ENCODE results near the gene ZSCAN5A. TPM values are rescaled to one million over a fixed set of nuclear protein-coding genes. Genes with fewer than 3 reads are reported as not detected.
A peak's percentile ranks its signal among the peaks of the same experiment; 100 is the strongest.
"Not testable (repeated sequence)": the region's sequence is repeated elsewhere in the genome, so short reads cannot be mapped to it uniquely, and the experiment has no call there.

Gene ZSCAN5A
- 21.3 TPM for polyA plus RNA-seq (ENCODE audit: insufficient read length)
- long read RNA-seq, donor 1, partial matches to known transcripts, result 0 of 2 reads
- long read RNA-seq, donor 1, other reads (novel, unspliced or antisense), result 0 of 2 reads
- long read RNA-seq, donor 2, partial matches to known transcripts, result 0 of 16 reads
- long read RNA-seq, donor 2, other reads (novel, unspliced or antisense), result 13 of 16 reads
- long read RNA-seq, donor 3, result 0 reads
- long read RNA-seq, donor 4, result 0 reads
- long read RNA-seq, donor 5, partial matches to known transcripts, result 0 of 1 reads
- long read RNA-seq, donor 5, other reads (novel, unspliced or antisense), result 0 of 1 reads
- long read RNA-seq, donor 6, result 0 reads
- long read RNA-seq, donor 7, partial matches to known transcripts, result 0 of 2 reads
- long read RNA-seq, donor 7, other reads (novel, unspliced or antisense), result 0 of 2 reads
- long read RNA-seq, donor 8, result 0 reads

- DNase-seq, result peak; percentile 97
Measured at GRCh38 chr19:56314381-56315076, at the start of gene ZSCAN5A. ZSCAN5A (minus strand) TSS chr19:56314839; CDS start chr19:56225046, 89,793 bp downstream.

- no peak for DNase-seq
Measured at GRCh38 chr19:56360841-56361240, 46.2 kb upstream of the ZSCAN5A start.

GRCh38 chr19:56356944-56357343 lies 42.3 kb upstream of the ZSCAN5A start:
- no peak for DNase-seq

GRCh38 chr19:56355517-56355916 lies 40.9 kb upstream of the ZSCAN5A start:
- no peak for DNase-seq

- no peak for DNase-seq
Measured at GRCh38 chr19:56351208-56351607, 36.6 kb upstream of the ZSCAN5A start.

GRCh38 chr19:56350416-56351045 lies 35.9 kb upstream of the ZSCAN5A start:
- DNase-seq, result peak; percentile 65

- DNase-seq, result no peak
Measured at GRCh38 chr19:56348289-56348877, 33.7 kb upstream of the ZSCAN5A start.

GRCh38 chr19:56347163-56347778 lies 32.6 kb upstream of the ZSCAN5A start:
- DNase-seq, result no peak

GRCh38 chr19:56341948-56342347 lies 27.3 kb upstream of the ZSCAN5A start:
- no peak for DNase-seq

- DNase-seq, result not testable (repeated sequence)
Measured at GRCh38 chr19:56339031-56339430, 24.4 kb upstream of the ZSCAN5A start.

- not testable (repeated sequence) for DNase-seq
Measured at GRCh38 chr19:56337077-56337476, 22.4 kb upstream of the ZSCAN5A start.

GRCh38 chr19:56335371-56335770 lies 20.7 kb upstream of the ZSCAN5A start:
- DNase-seq, result not testable (repeated sequence)

- DNase-seq, result peak; percentile 34
Measured at GRCh38 chr19:56333506-56333905, 18.9 kb upstream of the ZSCAN5A start.

GRCh38 chr19:56332695-56333094 lies 18.1 kb upstream of the ZSCAN5A start:
- DNase-seq, result no peak

- DNase-seq, result no peak
Measured at GRCh38 chr19:56324436-56324835, 9.8 kb upstream of the ZSCAN5A start.

GRCh38 chr19:56321989-56322440 lies 7.4 kb upstream of the ZSCAN5A start:
- no peak for DNase-seq

- no peak for DNase-seq
Measured at GRCh38 chr19:56321254-56321988, 6.8 kb upstream of the ZSCAN5A start.

GRCh38 chr19:56319991-56320390 lies 5.4 kb upstream of the ZSCAN5A start:
- no peak for DNase-seq

- no peak for DNase-seq
Measured at GRCh38 chr19:56317749-56318148, 3.1 kb upstream of the ZSCAN5A start.

GRCh38 chr19:56316728-56317127 lies 2.1 kb upstream of the ZSCAN5A start:
- DNase-seq, result no peak

Measured in left kidney (tissue), 8 donors.